ENCODE measurements around the gene BASP1.

The BASP1 gene

DNA sequence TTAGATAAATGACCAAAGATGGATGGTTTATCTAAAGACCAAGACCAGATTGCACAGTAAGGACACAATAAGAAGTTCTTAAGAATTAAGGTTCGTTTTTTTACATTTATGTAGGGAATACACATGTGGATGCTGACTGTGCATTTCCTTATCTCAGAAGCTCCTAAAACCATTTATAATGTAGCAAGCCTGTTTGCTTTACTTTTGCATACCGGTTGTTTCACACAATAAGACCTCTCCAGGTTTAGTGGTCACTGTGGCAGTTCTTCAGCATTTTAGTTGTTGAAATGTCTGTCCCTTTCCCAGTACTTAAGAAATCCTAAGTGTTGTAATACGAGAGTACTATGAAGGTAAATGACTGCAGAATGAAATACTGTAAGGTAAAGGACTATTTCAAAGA, 43.6 kb downstream of the BASP1 start:
- Histone ChIP-seq H3K4me3 (replicated peaks; ENCODE audit: insufficient read depth, low read length) (no peak overlapping the region), H3K27me3 (ENCODE audit: insufficient read depth, poor library complexity, severe bottlenecking) (no peaks in the 10 kb centered on the region), H3K27ac (replicated peaks) (no peak overlapping the region)
- TF ChIP-seq, protein P1, sequence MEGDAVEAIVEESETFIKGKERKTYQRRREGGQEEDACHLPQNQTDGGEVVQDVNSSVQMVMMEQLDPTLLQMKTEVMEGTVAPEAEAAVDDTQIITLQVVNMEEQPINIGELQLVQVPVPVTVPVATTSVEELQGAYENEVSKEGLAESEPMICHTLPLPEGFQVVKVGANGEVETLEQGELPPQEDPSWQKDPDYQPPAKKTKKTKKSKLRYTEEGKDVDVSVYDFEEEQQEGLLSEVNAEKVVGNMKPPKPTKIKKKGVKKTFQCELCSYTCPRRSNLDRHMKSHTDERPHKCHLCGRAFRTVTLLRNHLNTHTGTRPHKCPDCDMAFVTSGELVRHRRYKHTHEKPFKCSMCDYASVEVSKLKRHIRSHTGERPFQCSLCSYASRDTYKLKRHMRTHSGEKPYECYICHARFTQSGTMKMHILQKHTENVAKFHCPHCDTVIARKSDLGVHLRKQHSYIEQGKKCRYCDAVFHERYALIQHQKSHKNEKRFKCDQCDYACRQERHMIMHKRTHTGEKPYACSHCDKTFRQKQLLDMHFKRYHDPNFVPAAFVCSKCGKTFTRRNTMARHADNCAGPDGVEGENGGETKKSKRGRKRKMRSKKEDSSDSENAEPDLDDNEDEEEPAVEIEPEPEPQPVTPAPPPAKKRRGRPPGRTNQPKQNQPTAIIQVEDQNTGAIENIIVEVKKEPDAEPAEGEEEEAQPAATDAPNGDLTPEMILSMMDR (IDR thresholded peaks at IDR 0.05; ENCODE audit: insufficient read depth, low read length), result no peak
- TF ChIP-seq, protein P2, sequence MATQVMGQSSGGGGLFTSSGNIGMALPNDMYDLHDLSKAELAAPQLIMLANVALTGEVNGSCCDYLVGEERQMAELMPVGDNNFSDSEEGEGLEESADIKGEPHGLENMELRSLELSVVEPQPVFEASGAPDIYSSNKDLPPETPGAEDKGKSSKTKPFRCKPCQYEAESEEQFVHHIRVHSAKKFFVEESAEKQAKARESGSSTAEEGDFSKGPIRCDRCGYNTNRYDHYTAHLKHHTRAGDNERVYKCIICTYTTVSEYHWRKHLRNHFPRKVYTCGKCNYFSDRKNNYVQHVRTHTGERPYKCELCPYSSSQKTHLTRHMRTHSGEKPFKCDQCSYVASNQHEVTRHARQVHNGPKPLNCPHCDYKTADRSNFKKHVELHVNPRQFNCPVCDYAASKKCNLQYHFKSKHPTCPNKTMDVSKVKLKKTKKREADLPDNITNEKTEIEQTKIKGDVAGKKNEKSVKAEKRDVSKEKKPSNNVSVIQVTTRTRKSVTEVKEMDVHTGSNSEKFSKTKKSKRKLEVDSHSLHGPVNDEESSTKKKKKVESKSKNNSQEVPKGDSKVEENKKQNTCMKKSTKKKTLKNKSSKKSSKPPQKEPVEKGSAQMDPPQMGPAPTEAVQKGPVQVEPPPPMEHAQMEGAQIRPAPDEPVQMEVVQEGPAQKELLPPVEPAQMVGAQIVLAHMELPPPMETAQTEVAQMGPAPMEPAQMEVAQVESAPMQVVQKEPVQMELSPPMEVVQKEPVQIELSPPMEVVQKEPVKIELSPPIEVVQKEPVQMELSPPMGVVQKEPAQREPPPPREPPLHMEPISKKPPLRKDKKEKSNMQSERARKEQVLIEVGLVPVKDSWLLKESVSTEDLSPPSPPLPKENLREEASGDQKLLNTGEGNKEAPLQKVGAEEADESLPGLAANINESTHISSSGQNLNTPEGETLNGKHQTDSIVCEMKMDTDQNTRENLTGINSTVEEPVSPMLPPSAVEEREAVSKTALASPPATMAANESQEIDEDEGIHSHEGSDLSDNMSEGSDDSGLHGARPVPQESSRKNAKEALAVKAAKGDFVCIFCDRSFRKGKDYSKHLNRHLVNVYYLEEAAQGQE (IDR thresholded peaks at IDR 0.05; ENCODE audit: insufficient replicate concordance, low read depth), result no peak
- TF ChIP-seq POLR2AphosphoS5 (IDR thresholded peaks at IDR 0.05; ENCODE audit: low read depth) (no peak), SPI1 (IDR thresholded peaks at IDR 0.05; ENCODE audit: borderline replicate concordance, low read depth) (no peak), GABPA (IDR thresholded peaks at IDR 0.05; ENCODE audit: low read depth) (no peak)
- peak in 1 of 2 experiments; percentile 12 for DNase-seq (ENCODE audit: low read depth in 1 of 2, low spot score in 1 of 2)

DNA sequence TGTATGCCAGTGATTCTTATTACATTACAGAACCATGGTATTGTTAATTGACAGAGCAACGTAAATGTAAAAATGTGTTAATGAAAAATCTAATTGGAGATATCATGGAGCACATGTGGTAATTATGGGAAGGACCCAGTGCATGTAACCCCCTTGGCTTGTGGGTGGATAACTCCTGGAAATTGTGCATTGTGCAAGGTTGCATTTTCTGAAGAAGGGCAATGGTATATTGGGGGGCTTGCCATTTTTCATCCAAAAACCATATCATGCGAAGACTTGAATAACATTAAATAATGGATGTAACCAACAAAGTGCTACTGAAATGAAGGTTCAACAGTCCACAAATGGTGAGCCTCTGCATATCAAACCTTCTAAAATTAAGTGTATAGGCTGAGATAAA, 47.6 kb downstream of the BASP1 start:
- Histone ChIP-seq H3K27me3 (ENCODE audit: insufficient read depth, poor library complexity, severe bottlenecking) (no peaks in the 10 kb centered on the region), H3K4me3 (replicated peaks; ENCODE audit: insufficient read depth, low read length) (no peak overlapping the region), H3K27ac (replicated peaks) (no peak overlapping the region)
- DNase-seq (ENCODE audit: low read depth in 1 of 2, low spot score in 1 of 2), result no peak
- TF ChIP-seq, protein P2 (IDR thresholded peaks at IDR 0.05; ENCODE audit: insufficient replicate concordance, low read depth), result no peak
- TF ChIP-seq, protein P1 (IDR thresholded peaks at IDR 0.05; ENCODE audit: insufficient read depth, low read length), result no peak
- TF ChIP-seq POLR2AphosphoS5 (IDR thresholded peaks at IDR 0.05; ENCODE audit: low read depth), result no peak
- no peak for TF ChIP-seq SPI1 (IDR thresholded peaks at IDR 0.05; ENCODE audit: borderline replicate concordance, low read depth)
- no peak for TF ChIP-seq GABPA (IDR thresholded peaks at IDR 0.05; ENCODE audit: low read depth)

DNA sequence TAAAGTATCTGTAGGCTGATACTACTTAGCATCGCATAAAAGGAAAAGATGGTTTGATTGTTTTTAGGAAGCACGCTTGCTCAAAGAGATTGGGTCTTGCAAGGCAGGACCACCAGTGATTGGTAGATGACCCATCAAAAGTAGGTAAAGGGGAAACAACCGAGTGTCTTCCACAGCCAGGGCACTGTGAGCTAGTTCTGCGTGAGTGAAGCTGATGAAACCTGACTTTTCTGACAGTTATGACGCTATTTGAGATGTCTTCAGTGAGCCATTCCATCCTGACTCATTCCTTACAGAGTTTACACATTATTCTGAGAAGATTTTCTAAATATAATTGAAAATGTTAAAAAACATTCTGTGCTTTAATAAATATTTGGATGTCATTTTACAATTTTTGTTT, 49.7 kb downstream of the BASP1 start:
- H3K27me3 ChIP-seq (ENCODE audit: insufficient read depth, poor library complexity, severe bottlenecking), result no peaks in the 10 kb centered on the region
- no peak for DNase-seq (ENCODE audit: low read depth in 1 of 2, low spot score in 1 of 2)
- H3K4me3 ChIP-seq (replicated peaks; ENCODE audit: insufficient read depth, low read length), result no peak overlapping the region
- TF ChIP-seq, protein P1 (IDR thresholded peaks at IDR 0.05; ENCODE audit: insufficient read depth, low read length), result no peak
- no peak for TF ChIP-seq SPI1 (IDR thresholded peaks at IDR 0.05; ENCODE audit: borderline replicate concordance, low read depth)
- TF ChIP-seq, protein P2 (IDR thresholded peaks at IDR 0.05; ENCODE audit: insufficient replicate concordance, low read depth), result no peak
- no peak for TF ChIP-seq POLR2AphosphoS5 (IDR thresholded peaks at IDR 0.05; ENCODE audit: low read depth)
- TF ChIP-seq GABPA (IDR thresholded peaks at IDR 0.05; ENCODE audit: low read depth), result no peak
- H3K27ac ChIP-seq (replicated peaks), result no peak overlapping the region
